HCT116 (cell line): ENCODE results near the gene KLK6.

Experiments used
- CTCF ChIP-seq, 3 experiments: fragments of 200-600 bp in 1 of 3; sonication (generic) in 1 of 3; IDR thresholded peaks in 2 of 3; conservative IDR thresholded peaks in 1 of 3; 2 replicates each; pipeline ENCODE4 v1.5.1; 2012 to 2017; ENCODE audit warnings: low read depth in 2 of 3, low read length in 2 of 3, antibody characterized with exemption in 1 of 3, borderline replicate concordance in 1 of 3, control low read depth in 1 of 3, mild to moderate bottlenecking in 1 of 3, mixed read lengths in 1 of 3, mixed run types in 1 of 3, moderate library complexity in 1 of 3; ENCODE audit not compliant: insufficient read depth in 1 of 3
- POLR2A ChIP-seq: IDR thresholded peaks from 2 replicates; pipeline ENCODE4 v1.7.0; 2011; ENCODE audit warnings: borderline replicate concordance; ENCODE audit not compliant: insufficient read depth, insufficient read length; ENCODE audit errors: extremely low read depth
- YY1 ChIP-seq: IDR thresholded peaks from 2 replicates; pipeline ENCODE4 v1.6.1; 2011; ENCODE audit warnings: low read length, low read depth, moderate library complexity, mild to moderate bottlenecking; ENCODE audit not compliant: insufficient replicate concordance; ENCODE audit errors: extremely low read depth
- ZNF274 ChIP-seq: fragments of 200-500 bp; sonication (Bioruptor generic); IDR thresholded peaks from 2 replicates; pipeline ENCODE4 v1.6.1; 2014; ENCODE audit warnings: mild to moderate bottlenecking, low read depth, low read length, inconsistent platforms

- TF ChIP-seq ZNF274: no peak
- no peak for TF ChIP-seq POLR2A
- TF ChIP-seq YY1: no peak
- TF ChIP-seq CTCF (IDR thresholded peaks at IDR 0.05 in 2 of 3, conservative IDR thresholded peaks at IDR 0.05 in 1 of 3; ENCODE audit: borderline replicate concordance in 1 of 3, insufficient read depth in 1 of 3, low read depth in 2 of 3, low read length in 2 of 3): no peak
Measured at GRCh38 chr19:50910722-50911121, 58.7 kb downstream of the KLK6 start.
